ENCODE results near the gene SEC31A. TPM values are rescaled to one million over a fixed set of nuclear protein-coding genes. Genes with fewer than 3 reads are reported as not detected.

Gene SEC31A
- total and polyA plus RNA-seq, 2 of the 4 experiments (the other 2 are of a cell fraction): 278 to 366 TPM

DNA sequence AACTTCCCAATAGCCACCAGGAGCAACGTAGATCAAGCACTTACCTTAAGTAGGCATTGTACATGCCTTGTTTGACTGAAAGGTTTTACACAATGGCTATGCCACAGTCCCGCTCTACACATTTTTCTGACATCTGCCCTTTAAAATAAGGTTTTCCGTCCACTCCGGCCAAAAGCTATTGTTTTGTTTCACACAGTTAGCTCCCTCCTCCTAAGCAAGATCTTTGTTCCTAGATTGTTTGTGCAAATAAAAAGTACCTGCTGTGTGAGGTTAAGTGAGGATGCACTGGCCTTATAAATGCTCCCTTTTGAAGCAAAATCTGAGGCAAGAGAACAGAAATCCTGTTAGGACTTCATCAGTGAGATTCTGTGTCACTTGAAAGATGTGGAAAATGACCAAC is 104.1 kb downstream of the SEC31A start:
- Histone ChIP-seq H3K14ac (replicated peaks; ENCODE audit: low read depth, low read length) (no peak overlapping the region), H3K4me3 (ENCODE audit: insufficient read depth, low read depth, low read length) (no peak overlapping the region), H4K5ac (ENCODE audit: low read depth, low read length) (no peak overlapping the region; the same call in 1 of the 2 replicates), H3K4me2 (ENCODE audit: low read depth, low read length) (no peak overlapping the region), H2AK9ac (replicated peaks; ENCODE audit: low read depth, low read length, poor library complexity) (no peak overlapping the region), H4K20me1 (ENCODE audit: insufficient read depth, low read length) (peaks cover 13% of the 10 kb centered on the region), H3K18ac (ENCODE audit: low read depth, low read length) (no peak overlapping the region), H2BK120ac (ENCODE audit: low read depth, low read length) (no peak overlapping the region), H3K36me3 (ENCODE audit: control insufficient read depth, insufficient read depth, low read length) (no peaks in the 10 kb centered on the region), H3K9me1 (ENCODE audit: insufficient read depth, low read length) (no peaks in the 10 kb centered on the region; the same call in 1 of the 2 replicates), H3K56ac (ENCODE audit: extremely low read depth, insufficient read depth, low read length) (no peak overlapping the region), H2BK20ac (ENCODE audit: low read depth, low read length) (no peak overlapping the region), H3K9ac (ENCODE audit: low read depth, low read length) (no peak overlapping the region), H3K27ac (ENCODE audit: insufficient read depth, low read length) (no peak overlapping the region), H2BK15ac (ENCODE audit: low read depth, low read length) (no peak overlapping the region), H2AFZ (replicated peaks; ENCODE audit: low read length, poor library complexity) (no peak overlapping the region), H3K9me3 (ENCODE audit: control insufficient read depth, insufficient read depth, low read length) (no peaks in the 10 kb centered on the region), H2AK5ac (ENCODE audit: low read depth, low read length) (no peak overlapping the region), H3K79me1 (ENCODE audit: low read depth in 1 of 2, low read length in 2 of 2) (peaks cover 32 to 33% of the 10 kb centered on the region in 2 experiments), H3K4ac (ENCODE audit: low read depth, low read length) (no peak overlapping the region), H3K27me3 (ENCODE audit: control insufficient read depth, insufficient read depth, low read length) (no peaks in the 10 kb centered on the region), H3K23ac (ENCODE audit: low read depth, low read length) (no peak overlapping the region), H2BK5ac (ENCODE audit: low read depth, low read length, poor library complexity, severe bottlenecking) (no peak overlapping the region), H4K91ac (ENCODE audit: insufficient read depth, low read depth, low read length) (no peak overlapping the region), H4K8ac (ENCODE audit: low read depth in 2 of 2, low read length in 2 of 2) (no peak overlapping the region), H3K4me1 (ENCODE audit: control insufficient read depth, insufficient read depth, low read length) (peaks cover 9% of the 10 kb centered on the region)
- intact Hi-C loops (cut with micrococcal nuclease): no loop called here
- ChIA-PET POLR2A (ENCODE audit: unreplicated experiment) (interaction anchor here (0.6 kb wide), 2 partner anchors 11 to 445 kb away, joined by 3 to 10 read pairs; no protein-coding TSS in a partner anchor), CTCF (no interaction called here)
- TF ChIP-seq RAD21 (IDR thresholded peaks at IDR 0.05; ENCODE audit: low read length) (no peak), POLR2A (IDR thresholded peaks at IDR 0.05; ENCODE audit: low read depth, low read length) (no peak), NFE2L2 (IDR thresholded peaks at IDR 0.05; ENCODE audit: low read depth, low read length) (no peak), MAFK (IDR thresholded peaks at IDR 0.05; ENCODE audit: low read depth, low read length) (no peak), FOS (IDR thresholded peaks at IDR 0.05; ENCODE audit: low read depth, low read length) (no peak), SMC3 (IDR thresholded peaks at IDR 0.05; ENCODE audit: low read depth, low read length) (no peak), RFX5 (IDR thresholded peaks at IDR 0.05; ENCODE audit: low read depth, low read length) (no peak), BHLHE40 (IDR thresholded peaks at IDR 0.05; ENCODE audit: low read depth, low read length) (no peak), CEBPB (IDR thresholded peaks at IDR 0.05; ENCODE audit: low read depth, low read length) (no peak), MAZ (IDR thresholded peaks at IDR 0.05; ENCODE audit: borderline replicate concordance, low read depth, low read length) (no peak), CHD1 (IDR thresholded peaks at IDR 0.05; ENCODE audit: low read depth, low read length) (no peak), MXI1 (IDR thresholded peaks at IDR 0.05; ENCODE audit: borderline replicate concordance, low read depth, low read length) (no peak), RCOR1 (IDR thresholded peaks at IDR 0.05; ENCODE audit: insufficient replicate concordance, low read length) (no peak)
- TF ChIP-seq, protein P1, sequence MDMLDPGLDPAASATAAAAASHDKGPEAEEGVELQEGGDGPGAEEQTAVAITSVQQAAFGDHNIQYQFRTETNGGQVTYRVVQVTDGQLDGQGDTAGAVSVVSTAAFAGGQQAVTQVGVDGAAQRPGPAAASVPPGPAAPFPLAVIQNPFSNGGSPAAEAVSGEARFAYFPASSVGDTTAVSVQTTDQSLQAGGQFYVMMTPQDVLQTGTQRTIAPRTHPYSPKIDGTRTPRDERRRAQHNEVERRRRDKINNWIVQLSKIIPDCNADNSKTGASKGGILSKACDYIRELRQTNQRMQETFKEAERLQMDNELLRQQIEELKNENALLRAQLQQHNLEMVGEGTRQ (IDR thresholded peaks at IDR 0.05; ENCODE audit: low read depth, low read length): no peak
- TF ChIP-seq, protein P2, sequence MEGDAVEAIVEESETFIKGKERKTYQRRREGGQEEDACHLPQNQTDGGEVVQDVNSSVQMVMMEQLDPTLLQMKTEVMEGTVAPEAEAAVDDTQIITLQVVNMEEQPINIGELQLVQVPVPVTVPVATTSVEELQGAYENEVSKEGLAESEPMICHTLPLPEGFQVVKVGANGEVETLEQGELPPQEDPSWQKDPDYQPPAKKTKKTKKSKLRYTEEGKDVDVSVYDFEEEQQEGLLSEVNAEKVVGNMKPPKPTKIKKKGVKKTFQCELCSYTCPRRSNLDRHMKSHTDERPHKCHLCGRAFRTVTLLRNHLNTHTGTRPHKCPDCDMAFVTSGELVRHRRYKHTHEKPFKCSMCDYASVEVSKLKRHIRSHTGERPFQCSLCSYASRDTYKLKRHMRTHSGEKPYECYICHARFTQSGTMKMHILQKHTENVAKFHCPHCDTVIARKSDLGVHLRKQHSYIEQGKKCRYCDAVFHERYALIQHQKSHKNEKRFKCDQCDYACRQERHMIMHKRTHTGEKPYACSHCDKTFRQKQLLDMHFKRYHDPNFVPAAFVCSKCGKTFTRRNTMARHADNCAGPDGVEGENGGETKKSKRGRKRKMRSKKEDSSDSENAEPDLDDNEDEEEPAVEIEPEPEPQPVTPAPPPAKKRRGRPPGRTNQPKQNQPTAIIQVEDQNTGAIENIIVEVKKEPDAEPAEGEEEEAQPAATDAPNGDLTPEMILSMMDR (conservative IDR thresholded peaks at IDR 0.05; ENCODE audit: low read depth, low read length): no peak
- TF ChIP-seq, protein P3, sequence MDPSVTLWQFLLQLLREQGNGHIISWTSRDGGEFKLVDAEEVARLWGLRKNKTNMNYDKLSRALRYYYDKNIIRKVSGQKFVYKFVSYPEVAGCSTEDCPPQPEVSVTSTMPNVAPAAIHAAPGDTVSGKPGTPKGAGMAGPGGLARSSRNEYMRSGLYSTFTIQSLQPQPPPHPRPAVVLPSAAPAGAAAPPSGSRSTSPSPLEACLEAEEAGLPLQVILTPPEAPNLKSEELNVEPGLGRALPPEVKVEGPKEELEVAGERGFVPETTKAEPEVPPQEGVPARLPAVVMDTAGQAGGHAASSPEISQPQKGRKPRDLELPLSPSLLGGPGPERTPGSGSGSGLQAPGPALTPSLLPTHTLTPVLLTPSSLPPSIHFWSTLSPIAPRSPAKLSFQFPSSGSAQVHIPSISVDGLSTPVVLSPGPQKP (IDR thresholded peaks at IDR 0.05; ENCODE audit: borderline replicate concordance, low read depth, low read length): no peak
- dilution Hi-C loops (cut with HindIII; ENCODE audit: low sequenced_read_pairs, unreplicated experiment): no loop called here
- in situ Hi-C loops (cut with MboI; ENCODE audit: low sequenced_read_pairs): no loop called here
- WGBS, 2 experiments (ENCODE audit: extremely low coverage in 2 of 2, insufficient read length in 1 of 2): 0% methylated on average over 1 of the region's 4 CpGs; no CpG with 5 or more reads in 1 of the 2 experiments
- no TSS peak for BruUV-seq (replicated peaks)
- DNase-seq: no peak
- no peak for ATAC-seq (ENCODE audit: low read depth)

Measured in IMR-90 (cell line).